HG03103 (cell line): ENCODE measurements around the gene GLRX.

Source experiments
- ATAC-seq: cut with Tn5 transposase; IDR thresholded peaks from one replicate; pipeline ENCODE4 v1.9.1; 2021; ENCODE audit warnings: low read depth; ENCODE audit not compliant: unreplicated experiment

GLRX gene

DNA sequence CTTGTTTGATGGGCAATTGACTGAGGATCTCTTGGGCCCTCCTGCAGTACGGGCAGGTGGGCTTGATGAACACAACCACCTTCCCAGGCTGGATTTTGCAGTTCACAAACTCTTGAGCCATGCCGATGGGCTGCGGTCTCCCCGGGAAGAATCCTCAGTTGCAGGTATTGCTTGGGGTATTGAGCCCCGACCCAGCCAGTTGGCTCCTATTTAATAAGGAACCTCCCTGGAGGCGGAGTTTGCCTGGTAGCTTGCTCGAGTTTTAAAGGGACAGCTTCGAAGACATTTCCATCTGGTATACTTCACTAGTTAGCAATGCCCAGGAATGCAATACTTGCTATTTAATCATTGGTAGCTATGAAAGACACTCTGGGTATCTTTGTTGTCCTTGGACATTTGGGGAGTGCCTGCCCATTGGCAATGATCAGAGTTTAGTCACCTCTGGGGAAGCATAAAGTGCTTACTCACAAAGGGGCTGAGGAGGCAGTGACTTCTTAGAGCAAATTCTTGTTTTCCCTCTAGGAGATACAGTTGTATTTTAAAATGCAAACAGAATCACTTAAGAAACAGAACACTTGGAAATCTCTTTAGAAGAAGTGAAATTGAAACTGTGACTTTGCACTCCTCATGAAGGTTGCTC lies at the start of gene GLRX:
TSS of gene GLRX (minus strand) at position 185 of the 640 bp plus-strand sequence. CDS start at position 121, 64 bp downstream.
- peak; percentile 36 for ATAC-seq

GRCh38 chr5:95871146-95871806 lies 48.8 kb upstream of the GLRX start:
- no peak for ATAC-seq

DNA sequence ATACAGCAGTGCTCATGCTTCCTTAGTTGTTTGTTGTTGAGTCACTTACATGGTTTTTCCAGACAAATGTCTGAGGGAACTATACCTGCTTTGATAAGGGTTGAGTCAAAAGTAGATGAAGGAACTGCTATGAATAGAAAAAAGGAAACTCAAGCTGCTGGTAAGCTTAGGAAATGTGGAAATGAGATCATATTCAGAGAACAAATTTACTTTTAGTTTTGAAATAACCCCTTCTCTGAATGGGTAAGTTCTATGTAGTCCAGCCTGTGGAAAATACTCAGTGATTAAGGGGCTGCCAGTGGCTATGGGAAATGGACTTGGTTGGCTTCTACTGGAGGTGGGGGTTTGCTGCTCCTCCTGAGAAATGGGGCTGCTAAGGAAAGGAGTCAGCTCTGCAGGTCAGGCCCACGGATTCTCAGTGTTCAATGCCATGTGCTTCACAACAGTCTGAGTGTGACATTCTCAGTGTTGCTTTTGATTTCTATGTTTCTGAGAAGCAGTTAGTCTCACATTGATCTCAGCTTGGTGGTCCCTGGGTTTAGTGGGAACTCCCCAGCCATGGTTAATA lies 47.7 kb upstream of the GLRX start:
- peak; percentile 55 for ATAC-seq

- peak; percentile 41 for ATAC-seq
Measured at GRCh38 chr5:95869173-95869855, 46.8 kb upstream of the GLRX start.

GRCh38 chr5:95868136-95868535 lies 45.6 kb upstream of the GLRX start:
- ATAC-seq, result no peak

- no peak for ATAC-seq
Measured at GRCh38 chr5:95866435-95867040, 44.0 kb upstream of the GLRX start.

- no peak for ATAC-seq
Measured at GRCh38 chr5:95864944-95865504, 42.5 kb upstream of the GLRX start.

DNA sequence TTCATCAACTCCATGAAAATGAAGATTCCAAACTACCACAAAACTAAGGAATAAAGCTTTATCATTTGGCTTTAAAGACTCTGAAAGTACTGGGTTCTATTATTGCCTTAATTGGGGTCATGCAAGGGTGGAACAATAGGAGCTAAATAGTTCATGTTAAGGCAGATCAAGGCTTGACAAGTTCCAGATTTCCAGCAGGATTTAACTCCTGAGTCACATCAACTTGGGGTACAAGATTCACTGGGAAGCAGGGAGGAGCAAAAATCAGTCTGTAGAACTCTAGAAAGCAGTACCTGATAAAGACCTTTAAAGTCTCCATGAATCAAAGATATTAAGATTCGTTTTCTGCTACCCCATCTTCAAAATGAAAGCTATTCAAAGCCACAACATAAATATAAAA lies 41.9 kb upstream of the GLRX start:
- no peak for ATAC-seq

DNA sequence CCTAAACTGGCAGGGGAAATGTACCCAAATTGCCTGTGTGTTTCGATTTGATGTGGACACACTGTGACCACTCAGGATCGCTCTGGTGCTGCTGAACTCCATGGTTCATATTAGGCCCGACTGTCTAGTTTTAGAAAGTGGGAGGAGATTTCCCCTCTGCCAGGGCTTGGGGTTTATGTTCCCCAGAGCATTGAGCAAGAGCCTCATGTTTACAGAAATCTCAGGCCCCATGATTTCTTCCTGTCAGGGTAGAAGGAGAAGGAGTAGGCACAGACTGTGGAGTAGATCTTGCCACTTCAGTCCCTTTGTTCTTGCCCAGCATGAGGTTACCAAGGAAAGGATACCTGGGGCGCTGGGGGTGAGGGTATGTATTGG lies 40.8 kb upstream of the GLRX start:
- no peak for ATAC-seq

DNA sequence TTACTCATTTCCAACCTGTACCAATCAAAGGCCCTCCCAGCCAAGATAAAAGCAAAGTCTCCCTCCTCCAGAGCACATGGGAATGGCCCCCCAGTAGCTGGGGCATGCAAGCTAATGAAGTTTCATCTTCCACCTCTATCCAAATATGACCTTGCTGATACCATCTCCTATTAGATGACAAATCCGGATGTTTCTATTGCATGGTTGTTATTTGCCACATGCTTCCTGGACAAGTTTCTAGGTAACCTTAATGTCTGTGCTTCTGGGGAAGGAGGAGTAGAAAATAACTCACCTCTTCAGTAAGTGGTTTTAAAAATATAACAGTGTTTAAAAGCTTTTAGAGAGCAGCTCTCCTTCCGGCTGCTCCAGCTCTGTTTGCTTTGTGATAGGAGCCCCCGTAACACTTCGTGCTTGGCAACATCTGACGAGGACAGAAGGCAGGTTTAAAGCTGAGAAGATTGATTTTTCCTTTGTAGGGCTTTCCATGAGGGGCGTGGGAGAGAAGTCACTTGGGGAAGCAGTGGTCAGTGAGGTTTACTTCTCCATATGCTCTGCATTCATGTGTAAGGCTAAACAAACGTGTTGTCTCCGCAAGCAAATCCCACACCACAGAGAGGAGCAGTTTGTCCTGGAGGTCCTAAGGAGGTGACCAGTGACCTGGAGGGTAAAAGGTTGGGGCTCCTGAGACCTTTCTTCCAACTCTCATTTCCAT lies 40.3 kb upstream of the GLRX start:
- ATAC-seq, result no peak

- ATAC-seq, result no peak
Measured at GRCh38 chr5:95861864-95862561, 39.5 kb upstream of the GLRX start.

GRCh38 chr5:95861221-95861863 lies 38.8 kb upstream of the GLRX start:
- ATAC-seq, result no peak

GRCh38 chr5:95859661-95860060 lies 37.1 kb upstream of the GLRX start:
- no peak for ATAC-seq

- ATAC-seq, result peak; percentile 89
Measured at GRCh38 chr5:95858661-95859595, 36.4 kb upstream of the GLRX start.

DNA sequence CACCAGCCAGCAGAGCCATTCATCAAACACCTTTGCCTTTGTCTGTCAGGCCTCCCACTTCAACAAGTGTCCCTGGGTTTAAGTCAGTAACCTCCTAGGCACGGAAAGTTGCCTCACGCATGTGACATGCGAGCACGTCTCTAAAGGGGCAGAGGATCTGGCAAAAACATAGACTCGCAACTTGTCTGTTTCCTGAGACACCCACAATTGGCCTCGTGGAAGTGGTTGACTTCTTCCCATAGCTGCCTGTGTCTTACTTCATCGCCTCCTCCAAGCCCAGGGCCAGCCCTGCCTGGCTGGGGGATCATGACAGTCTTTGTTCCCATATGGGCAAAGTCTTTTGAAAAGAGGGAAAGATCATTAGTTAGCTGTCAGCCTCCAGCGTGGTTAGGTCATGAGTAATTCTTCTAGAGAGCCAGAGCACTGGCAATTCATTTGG lies 35.5 kb upstream of the GLRX start:
- ATAC-seq, result no peak

- no peak for ATAC-seq
Measured at GRCh38 chr5:95857185-95857945, 34.8 kb upstream of the GLRX start.

GRCh38 chr5:95856501-95856981 lies 34.0 kb upstream of the GLRX start:
- no peak for ATAC-seq
